K562 (cell line): ENCODE results near the gene ACTL8. TPM values are rescaled to one million over a fixed set of nuclear protein-coding genes. Genes with fewer than 3 reads are reported as not detected.
A peak's percentile ranks its signal among the peaks of the same experiment; 100 is the strongest.

ENCODE experiments used
- ATAC-seq: fragments of 200-7000 bp; cut with Tn5 transposase; 3 replicates; pipeline ENCODE4 v1.9.1; 2020; ENCODE audit warnings: moderate library complexity
- BruUV-seq: library from RNA; stranded (reverse); fragments of 400-500 nt; replicated peaks from 2 replicates; lab custom pipeline; 2021; lab: Mats Ljungman, UMichigan
- CTCF ChIA-PET: fragments of 300-600 bp; formaldehyde crosslinking; extraction: SDS; loops from one replicate; lab custom pipeline; 2021; ENCODE audit warnings: low intra/inter-chr PET ratio; lab: Yijun Ruan, JAX
- POLR2A ChIA-PET: fragments of 300-600, 350-650 bp; sonication (Branson Sonifier 250); formaldehyde crosslinking; extraction: SDS; loops from one replicate; lab custom pipeline; 2021; ENCODE audit warnings: antibody characterized with exemption, inconsistent platforms; lab: Yijun Ruan, JAX
- DNase-seq, 4 experiments: peaks; one replicate each; pipeline versions ENCODE4 v3.0.0 to v3.0.0-alpha.2; 2011 to 2018; ENCODE audit warnings: low spot score in 3 of 4, mixed read lengths in 3 of 4; ENCODE audit errors: extremely low read depth in 1 of 4
- FAIRE-seq: peaks from 2 replicates; lab custom pipeline; 2011; peaks lifted over from hg19 to GRCh38; lab: Jason Lieb, UNC
- H2AFZ ChIP-seq: 2 replicates; pipeline ENCODE4 v1.6.0; 2011; ENCODE audit warnings: low read depth, low read length, control low read depth, inconsistent platforms
- H3K27ac ChIP-seq: fragments of 200-600 bp; 3 replicates; pipeline ENCODE4 v1.8.0; 2011; ENCODE audit warnings: low read depth, mild to moderate bottlenecking, control low read depth, inconsistent platforms, low read length, moderate library complexity, mixed read lengths; ENCODE audit errors: extremely low read depth
- H3K27me3 ChIP-seq, 2 experiments: fragments of 300-600 bp in 1 of 2; 2 replicates in 1 of 2; 3 replicates in 1 of 2; pipeline versions ENCODE4 v1.6.0 to v1.8.0; 2011; ENCODE audit warnings: inconsistent platforms in 2 of 2, low read length in 2 of 2, mild to moderate bottlenecking in 1 of 2, mixed read lengths in 1 of 2, moderate library complexity in 1 of 2; ENCODE audit not compliant: control insufficient read depth in 2 of 2, insufficient read depth in 2 of 2
- H3K36me3 ChIP-seq: fragments of 300-600 bp; 3 replicates; pipeline ENCODE4 v1.8.0; 2011; ENCODE audit warnings: mild to moderate bottlenecking, low read length, inconsistent platforms; ENCODE audit not compliant: control insufficient read depth, insufficient read depth
- H3K4me1 ChIP-seq, 2 experiments: fragments of 200-600 bp in 1 of 2; replicated peaks in 1 of 2; 2 replicates in 1 of 2; 3 replicates in 1 of 2; pipeline versions ENCODE4 v1.5.1 to v1.8.0; 2011; ENCODE audit warnings: inconsistent platforms in 2 of 2, low read length in 2 of 2, mild to moderate bottlenecking in 1 of 2, mixed read lengths in 1 of 2, moderate library complexity in 1 of 2; ENCODE audit not compliant: control insufficient read depth in 2 of 2, insufficient read depth in 2 of 2
- H3K4me2 ChIP-seq: 2 replicates; pipeline ENCODE4 v1.6.1; 2011; ENCODE audit warnings: low read length, control low read depth, inconsistent platforms, mixed read lengths; ENCODE audit not compliant: insufficient read depth
- H3K4me3 ChIP-seq: fragments of 200-600 bp; sonication (generic), shearing (Covaris generic); 2 replicates; pipeline ENCODE4 v1.5.1; 2016; ENCODE audit warnings: control low read depth, inconsistent platforms
- H3K79me2 ChIP-seq: fragments of 200-600 bp; 3 replicates; pipeline ENCODE4 v1.8.0; 2011; ENCODE audit warnings: low read length, inconsistent platforms; ENCODE audit not compliant: control insufficient read depth, insufficient read depth
- H3K9ac ChIP-seq, 2 experiments: 2 replicates each; pipeline versions ENCODE4 v1.6.0 to v1.6.1; 2011; ENCODE audit warnings: low read depth in 2 of 2, low read length in 2 of 2, control low read depth in 1 of 2, inconsistent platforms in 1 of 2, mild to moderate bottlenecking in 1 of 2, mixed read lengths in 1 of 2; ENCODE audit not compliant: insufficient read depth in 1 of 2
- H3K9me1 ChIP-seq: one replicate; pipeline ENCODE4 v1.6.0; 2011; ENCODE audit warnings: inconsistent platforms, mild to moderate bottlenecking, low read length, moderate library complexity; ENCODE audit not compliant: control insufficient read depth, insufficient read depth
- H3K9me3 ChIP-seq: replicated peaks from 2 replicates; pipeline ENCODE4 v1.5.1; 2011; ENCODE audit warnings: low read depth, low read length, inconsistent platforms; ENCODE audit not compliant: control insufficient read depth, insufficient read depth
- H4K20me1 ChIP-seq: replicated peaks from 2 replicates; pipeline ENCODE4 v1.6.1; 2011; ENCODE audit warnings: low read length, inconsistent platforms, mixed read lengths; ENCODE audit not compliant: control insufficient read depth, insufficient read depth
- CTCF ChIP-seq, 3 experiments: IDR thresholded peaks in 2 of 3; conservative IDR thresholded peaks in 1 of 3; 2 replicates each; pipeline ENCODE4 v1.5.1; 2011 to 2012; ENCODE audit warnings: low read length in 3 of 3, mild to moderate bottlenecking in 3 of 3, control low read depth in 2 of 3, improper control_type of control experiment in 1 of 3, inconsistent platforms in 1 of 3, low read depth in 1 of 3, mixed read lengths in 1 of 3, moderate library complexity in 1 of 3; ENCODE audit not compliant: insufficient read depth in 2 of 3
- HMG20A ChIP-seq: fragments of 450-650 bp; formaldehyde crosslinking; conservative IDR thresholded peaks from 2 replicates; pipeline ENCODE4 v1.4.0; 2020; ENCODE audit warnings: mild to moderate bottlenecking, mixed read lengths
- PREB ChIP-seq: sonication (generic); formaldehyde crosslinking; IDR thresholded peaks from 2 replicates; pipeline ENCODE4 v1.8.1; 2023; ENCODE audit warnings: mild to moderate bottlenecking, missing genetic modification reagents
- SNAPC5 ChIP-seq: fragments of 250-450 bp; sonication (Bioruptor Pico); IDR thresholded peaks from 2 replicates; pipeline ENCODE4 v1.8.0; 2021; ENCODE audit warnings: moderate library complexity, mild to moderate bottlenecking, inconsistent platforms
- ZNF445 ChIP-seq: fragments of 250-450 bp; sonication (Bioruptor Pico); IDR thresholded peaks from 2 replicates; pipeline ENCODE4 v1.4.0; 2020; ENCODE audit warnings: low read depth, mild to moderate bottlenecking, moderate library complexity
- ZNF785 ChIP-seq: fragments of 250-450 bp; sonication (Bioruptor Pico); IDR thresholded peaks from 2 replicates; pipeline ENCODE4 v1.4.0; 2020; ENCODE audit warnings: mild to moderate bottlenecking
- ZSCAN32 ChIP-seq: fragments of 450-650 bp; formaldehyde crosslinking; IDR thresholded peaks from 2 replicates; pipeline ENCODE4 v1.4.0; 2020; ENCODE audit warnings: mild to moderate bottlenecking, moderate library complexity
- WGBS: fragments of 100-300 bp; shearing (Covaris generic); methylation state at CpG from one replicate; pipeline ENCODE4 v1.1.6; 2016; ENCODE audit warnings: low coverage, mixed read lengths; ENCODE audit not compliant: insufficient coverage; ENCODE audit errors: missing lambda C conversion rate; 5-methylcytosine and 5-hydroxymethylcytosine counted together
- in situ Hi-C: fragments of 300-500 bp; cut with MboI; formaldehyde crosslinking; loops from 4 replicates; pipeline ENCODE4 v1.15.0; 2018; ENCODE audit warnings: inconsistent platforms, mixed read lengths
- intact Hi-C: fragments of 100-400 bp; cut with micrococcal nuclease; formaldehyde crosslinking; loops from 2 replicates; pipeline ENCODE4 v1.14.2; 2022
- polyA plus RNA-seq, 8 experiments: library from polyadenylated mRNA; depleted of rRNA in 4 of 8; stranded (reverse) in 5 of 8; unstranded in 3 of 8; fragments of >200 nt; fragmentation: Nextera tagmentation in 2 of 8; fragmentation: Illumina TruSeq in 1 of 8; extraction: Ambion mirVana in 2 of 8; extraction: Trizol in 1 of 8; gene quantifications; 2 replicates each; pipeline versions ENCODE4 v1.2.1 to v1.2.3, GENCODE V29; 2011 to 2014; ENCODE audit warnings: inconsistent platforms in 1 of 8, missing spikeins in 1 of 8
- total RNA-seq, 7 experiments: library from RNA; depleted of rRNA in 6 of 7; stranded (reverse); fragments of >200 nt in 6 of 7; fragmentation: Illumina TruSeq in 2 of 7; extraction: Trizol in 2 of 7; gene quantifications; 2 replicates each; pipeline versions ENCODE4 v1.2.1 to v1.2.3, GENCODE V29; 2011 to 2021; ENCODE audit warnings: low replicate concordance in 1 of 7

ACTL8 gene
- total and polyA plus RNA-seq, 9 of the 15 experiments (the other 6 are each of a cell fraction or from before 2014, with no cell fraction given): 0.30 to 3.3 (median 1.6) TPM

GRCh38 chr1:17847111-17847510, 92.0 kb downstream of the ACTL8 start (continued):
- TF ChIP-seq ZNF445 (CRISPR knock-in tag): no peak
- no peak for TF ChIP-seq ZNF785 (CRISPR knock-in tag)

GRCh38 chr1:17849216-17849615, 94.1 kb downstream of the ACTL8 start:
- peak in 2 of 3 experiments; percentile 16 to 19; a peak in 2 of 6 replicates for TF ChIP-seq CTCF (IDR thresholded peaks at IDR 0.05 in 2 of 3, conservative IDR thresholded peaks at IDR 0.05 in 1 of 3; ENCODE audit: insufficient read depth in 2 of 3, low read depth in 1 of 3, low read length in 3 of 3)
- TF ChIP-seq ZSCAN32: no peak
- no peak for TF ChIP-seq HMG20A (CRISPR knock-in tag)
- TF ChIP-seq PREB (CRISPR knock-in tag): no peak
- no peak for TF ChIP-seq SNAPC5 (CRISPR knock-in tag)
- TF ChIP-seq, all 486 proteins: peak for 1
- H3K27ac ChIP-seq: no peak overlapping the region
- intact Hi-C loops (no loop called here), in situ Hi-C loops (no loop called here)
- 0% methylated on average over 3 of the region's 3 CpGs for WGBS
- H3K27me3 ChIP-seq: peaks cover 0 to 14% of the 10 kb centered on the region in 2 experiments; a peak in 1 of 5 replicates
- H3K4me3 ChIP-seq: no peak overlapping the region
- H3K4me2 ChIP-seq: no peak overlapping the region
- no peaks in the 10 kb centered on the region for H3K4me1 ChIP-seq
- H3K9ac ChIP-seq: no peak overlapping the region
- H3K9me3 ChIP-seq: no peaks in the 10 kb centered on the region
- no peaks in the 10 kb centered on the region for H3K36me3 ChIP-seq
- FAIRE-seq (no peak), ATAC-seq (no peak), DNase-seq (no peak)
- H3K9me1 ChIP-seq: no peaks in the 10 kb centered on the region
- peaks cover 17% of the 10 kb centered on the region for H4K20me1 ChIP-seq
- no TSS peak for BruUV-seq
- ChIA-PET CTCF (no interaction called here), POLR2A (interaction anchor here (0.5 kb wide), 1 partner anchor 45 kb away, joined by 4 read pairs; no protein-coding TSS in a partner anchor)
- H2AFZ ChIP-seq: no peak overlapping the region
- no peaks in the 10 kb centered on the region for H3K79me2 ChIP-seq
